ENCODE data around the gene MTX1. TPM values are rescaled to one million over a fixed set of nuclear protein-coding genes. Genes with fewer than 3 reads are reported as not detected.
"Not testable (repeated sequence)": the region's sequence is repeated elsewhere in the genome, so short reads cannot be mapped to it uniquely, and the experiment has no call there.

MTX1 gene
- total RNA-seq, 1 donor, result 38.0 TPM

DNA sequence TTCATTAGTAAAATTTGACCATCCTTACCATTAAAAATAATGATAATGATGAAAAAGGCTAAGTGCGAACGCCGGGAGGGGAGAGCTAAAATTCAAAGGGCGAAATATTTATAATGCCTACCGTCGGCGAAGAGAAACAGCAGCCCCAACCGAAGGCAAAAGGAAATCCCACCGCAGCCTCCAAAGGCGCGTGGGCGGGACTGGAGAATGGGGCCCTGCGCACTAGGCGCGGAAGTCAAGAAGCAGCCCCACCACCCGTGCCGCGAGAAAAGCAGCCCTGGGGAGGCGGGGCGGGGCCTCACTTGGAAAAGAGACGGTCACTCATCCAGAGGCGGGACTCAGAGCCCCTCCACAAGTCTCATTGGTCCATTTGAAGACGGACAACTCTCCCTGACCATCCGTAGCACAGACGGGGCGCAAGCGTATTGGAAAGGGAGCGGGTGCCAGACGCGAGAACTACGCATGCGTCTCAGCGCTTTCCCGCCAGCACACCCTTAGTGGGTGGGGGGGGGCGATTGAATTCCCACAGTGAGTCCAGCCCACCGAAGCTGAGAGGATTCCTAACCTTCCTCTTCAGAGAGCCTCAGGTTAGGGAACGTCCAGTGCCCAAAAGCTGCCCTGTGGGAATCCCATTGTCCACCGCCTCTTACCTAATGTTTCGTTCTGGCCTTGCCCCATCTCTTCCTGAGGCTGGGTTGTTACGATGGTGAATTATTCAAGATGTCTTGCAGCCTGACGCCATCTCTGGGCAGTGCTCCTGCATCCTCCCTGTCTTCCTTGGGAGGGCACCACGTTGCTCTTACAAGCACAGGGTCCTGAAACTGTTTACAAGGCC is 19.0 kb downstream of the MTX1 start:
- TF ChIP-seq CTCF (IDR thresholded peaks at IDR 0.05; ENCODE audit: insufficient read depth, low read depth, low read length), result no peak
- H3K4me3 ChIP-seq (ENCODE audit: low read depth, low read length), result peak overlapping the region; percentile 72

GRCh38 chr1:155228096-155228427 is 19.6 kb downstream of the MTX1 start:
- peak overlapping the region; percentile 56 for H3K4me3 ChIP-seq (ENCODE audit: low read depth, low read length)
- TF ChIP-seq CTCF (IDR thresholded peaks at IDR 0.05; ENCODE audit: insufficient read depth, low read depth, low read length), result no peak
- DNase-seq (ENCODE audit: low read depth), result no peak

More for the DNA sequence above, 19.0 kb downstream of the MTX1 start:
- peak; percentile 99 for DNase-seq (ENCODE audit: low read depth)

GRCh38 chr1:155231302-155231701 is 22.8 kb downstream of the MTX1 start:
- not testable (repeated sequence) for DNase-seq (ENCODE audit: low read depth); H3K4me3 ChIP-seq (ENCODE audit: low read depth, low read length)

GRCh38 chr1:155232001-155232978 is 23.8 kb downstream of the MTX1 start:
- H3K4me3 ChIP-seq (ENCODE audit: low read depth, low read length); DNase-seq (ENCODE audit: low read depth): not testable (repeated sequence)

- DNase-seq (ENCODE audit: low read depth); H3K4me3 ChIP-seq (ENCODE audit: low read depth, low read length): not testable (repeated sequence)
These were observed 25.0 kb downstream of the MTX1 start for GRCh38 chr1:155233502-155233901.

DNA sequence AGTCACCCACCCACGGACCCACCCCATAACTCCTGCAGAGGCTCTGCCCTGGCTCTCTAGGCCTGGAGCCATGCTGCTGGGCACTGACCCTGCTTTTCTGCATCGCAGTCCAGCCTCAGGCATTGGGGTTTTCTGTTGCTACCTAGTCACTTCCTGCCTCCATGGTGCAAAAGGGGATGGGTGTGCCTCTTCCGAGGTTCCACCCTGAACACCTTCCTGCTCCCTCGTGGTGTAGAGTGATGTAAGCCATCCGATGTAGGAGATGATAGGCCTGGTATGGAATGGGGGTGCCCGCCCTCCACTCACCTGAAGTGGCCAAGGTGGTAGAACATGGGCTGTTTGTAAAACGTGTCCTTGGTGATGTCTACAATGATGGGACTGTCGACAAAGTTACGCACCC is 26.9 kb downstream of the MTX1 start:
- not testable (repeated sequence) for H3K4me3 ChIP-seq (ENCODE audit: low read depth, low read length); DNase-seq (ENCODE audit: low read depth)

DNA sequence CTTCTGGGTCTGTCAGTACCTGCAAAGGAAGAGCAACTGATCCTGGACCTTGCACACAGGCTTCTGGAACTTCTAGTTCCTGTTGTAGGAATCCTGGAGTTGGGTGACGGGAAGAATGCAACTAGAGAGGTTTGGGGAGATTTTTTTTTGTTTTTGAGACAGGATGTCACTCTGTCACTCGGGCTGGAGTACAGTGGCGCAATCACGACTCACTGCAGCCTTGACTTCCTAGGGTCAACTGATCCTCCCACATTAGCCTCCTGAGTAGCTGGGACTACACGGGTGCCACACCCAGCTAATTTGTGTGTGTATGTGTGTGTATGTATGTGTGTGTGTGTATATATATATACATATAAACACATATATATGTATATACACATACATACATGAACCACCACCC is 28.0 kb downstream of the MTX1 start:
- H3K4me3 ChIP-seq (ENCODE audit: low read depth, low read length), result no peak overlapping the region
- DNase-seq (ENCODE audit: low read depth), result no peak
- TF ChIP-seq CTCF (IDR thresholded peaks at IDR 0.05; ENCODE audit: insufficient read depth, low read depth, low read length), result no peak

DNA sequence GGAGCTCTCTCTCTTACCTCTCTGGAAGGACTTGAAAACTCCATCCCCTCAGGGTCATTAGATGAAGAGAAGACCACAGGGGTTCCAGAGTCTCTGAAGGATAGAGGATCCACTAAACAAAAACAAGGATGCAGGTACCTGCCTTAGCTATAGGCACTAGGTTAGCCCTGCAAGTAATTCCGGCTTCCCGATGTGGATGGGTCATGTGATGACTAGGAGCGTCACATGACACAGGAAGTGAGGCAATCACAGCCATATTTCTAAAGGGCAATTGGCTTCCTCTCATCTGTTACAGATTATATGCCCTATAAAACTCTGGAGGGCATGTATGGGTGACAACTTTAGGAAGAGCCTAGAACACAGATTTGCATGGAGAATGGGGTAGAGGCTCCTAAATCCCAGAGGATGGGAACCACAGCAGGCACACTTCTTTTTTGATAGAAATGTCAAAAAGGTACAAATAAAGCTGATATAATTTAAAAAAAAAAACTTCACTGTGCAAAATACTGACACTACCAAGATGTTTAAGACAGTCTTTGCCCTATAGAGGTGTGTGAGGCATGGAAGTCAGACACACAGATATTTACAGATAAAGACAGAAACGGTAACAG is 32.7 kb downstream of the MTX1 start:
- peak; percentile 87 for DNase-seq (ENCODE audit: low read depth)
- peak overlapping the region; percentile 60 for H3K4me3 ChIP-seq (ENCODE audit: low read depth, low read length)
- no peak for TF ChIP-seq CTCF (IDR thresholded peaks at IDR 0.05; ENCODE audit: insufficient read depth, low read depth, low read length)

Data from fibroblast of villous mesenchyme (primary cell).